ENCODE measurements around the gene SDCCAG8. TPM values are rescaled to one million over a fixed set of nuclear protein-coding genes. Genes with fewer than 3 reads are reported as not detected.

SDCCAG8 gene
- total and polyA plus RNA-seq, 4 donors = 8.5 to 25.8 (median 17.5) TPM

DNA sequence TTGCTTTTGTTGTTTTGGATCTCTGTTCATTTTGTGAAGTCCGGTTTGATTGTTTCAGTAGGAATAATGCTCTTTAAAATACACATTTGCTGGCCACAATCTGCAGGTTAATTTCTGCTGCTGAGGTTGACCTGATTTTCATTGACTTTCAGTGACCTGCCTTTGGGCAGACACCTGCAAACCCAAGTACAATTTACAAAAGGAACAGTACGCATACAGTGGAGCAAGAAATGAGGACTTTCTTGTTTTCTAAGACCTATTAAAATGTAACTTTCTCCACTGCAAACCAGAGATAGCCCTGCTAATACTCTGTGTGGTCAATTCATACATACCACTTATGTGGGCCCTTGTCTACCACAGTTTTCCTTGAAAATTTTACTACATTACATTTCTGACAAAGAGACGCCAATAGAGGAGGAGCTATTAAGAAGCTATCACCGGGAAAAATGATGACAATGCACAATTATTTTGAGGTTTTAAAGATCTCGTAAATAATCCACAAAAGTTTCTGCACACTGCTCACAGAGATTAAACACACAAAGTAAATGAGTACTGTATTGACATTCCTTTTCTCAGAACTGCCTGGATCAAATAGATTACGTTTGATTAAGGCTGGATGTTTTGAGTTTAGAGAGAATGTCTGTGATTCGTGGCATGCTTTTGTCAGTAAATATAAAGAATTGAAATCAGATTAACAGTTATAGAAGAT is 141.9 kb downstream of the SDCCAG8 start:
- H3K27ac ChIP-seq (ENCODE audit: low read depth in 1 of 2, low read length in 2 of 2) = peak overlapping the region; percentile 61 to 77
- no peaks in the 10 kb centered on the region for H3K36me3 ChIP-seq (ENCODE audit: control insufficient read depth in 4 of 4, insufficient read depth in 3 of 4, low read depth in 1 of 4, low read length in 3 of 4)
- no peaks in the 10 kb centered on the region for H3K27me3 ChIP-seq (ENCODE audit: control insufficient read depth in 4 of 4, insufficient read depth in 4 of 4, low read length in 3 of 4)
- peak overlapping the region in 1 of 2 donors; percentile 2 for H3K9ac ChIP-seq (ENCODE audit: low read depth in 1 of 2, low read length in 2 of 2)
- DNase-seq (ENCODE audit: low spot score) = no peak
- 33% methylated on average over 7 of the region's 7 CpGs for WGBS
- peak; percentile 27 to 31 for TF ChIP-seq HNF4A (conservative IDR thresholded peaks at IDR 0.05)
- peak; percentile 21 for TF ChIP-seq YY1 (IDR thresholded peaks at IDR 0.05)
- TF ChIP-seq SP1 (IDR thresholded peaks at IDR 0.05) = peak; percentile 53
- peak; percentile 14 for TF ChIP-seq RAD21 (IDR thresholded peaks at IDR 0.05)
- peak; percentile 78 for TF ChIP-seq FOXA2 (IDR thresholded peaks at IDR 0.05)
- no peak for TF ChIP-seq EGR1 (IDR thresholded peaks at IDR 0.05; ENCODE audit: low read depth in 2 of 2)
- TF ChIP-seq TAF1 (conservative IDR thresholded peaks at IDR 0.05) = no peak
- TF ChIP-seq RXRA (IDR thresholded peaks at IDR 0.05) = peak in 1 of 2 donors; percentile 21
- peak; percentile 6 to 18 for TF ChIP-seq JUND (IDR thresholded peaks at IDR 0.05)
- TF ChIP-seq, protein P1, sequence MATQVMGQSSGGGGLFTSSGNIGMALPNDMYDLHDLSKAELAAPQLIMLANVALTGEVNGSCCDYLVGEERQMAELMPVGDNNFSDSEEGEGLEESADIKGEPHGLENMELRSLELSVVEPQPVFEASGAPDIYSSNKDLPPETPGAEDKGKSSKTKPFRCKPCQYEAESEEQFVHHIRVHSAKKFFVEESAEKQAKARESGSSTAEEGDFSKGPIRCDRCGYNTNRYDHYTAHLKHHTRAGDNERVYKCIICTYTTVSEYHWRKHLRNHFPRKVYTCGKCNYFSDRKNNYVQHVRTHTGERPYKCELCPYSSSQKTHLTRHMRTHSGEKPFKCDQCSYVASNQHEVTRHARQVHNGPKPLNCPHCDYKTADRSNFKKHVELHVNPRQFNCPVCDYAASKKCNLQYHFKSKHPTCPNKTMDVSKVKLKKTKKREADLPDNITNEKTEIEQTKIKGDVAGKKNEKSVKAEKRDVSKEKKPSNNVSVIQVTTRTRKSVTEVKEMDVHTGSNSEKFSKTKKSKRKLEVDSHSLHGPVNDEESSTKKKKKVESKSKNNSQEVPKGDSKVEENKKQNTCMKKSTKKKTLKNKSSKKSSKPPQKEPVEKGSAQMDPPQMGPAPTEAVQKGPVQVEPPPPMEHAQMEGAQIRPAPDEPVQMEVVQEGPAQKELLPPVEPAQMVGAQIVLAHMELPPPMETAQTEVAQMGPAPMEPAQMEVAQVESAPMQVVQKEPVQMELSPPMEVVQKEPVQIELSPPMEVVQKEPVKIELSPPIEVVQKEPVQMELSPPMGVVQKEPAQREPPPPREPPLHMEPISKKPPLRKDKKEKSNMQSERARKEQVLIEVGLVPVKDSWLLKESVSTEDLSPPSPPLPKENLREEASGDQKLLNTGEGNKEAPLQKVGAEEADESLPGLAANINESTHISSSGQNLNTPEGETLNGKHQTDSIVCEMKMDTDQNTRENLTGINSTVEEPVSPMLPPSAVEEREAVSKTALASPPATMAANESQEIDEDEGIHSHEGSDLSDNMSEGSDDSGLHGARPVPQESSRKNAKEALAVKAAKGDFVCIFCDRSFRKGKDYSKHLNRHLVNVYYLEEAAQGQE (IDR thresholded peaks at IDR 0.05) = peak; percentile 45
- TF ChIP-seq, protein P2, sequence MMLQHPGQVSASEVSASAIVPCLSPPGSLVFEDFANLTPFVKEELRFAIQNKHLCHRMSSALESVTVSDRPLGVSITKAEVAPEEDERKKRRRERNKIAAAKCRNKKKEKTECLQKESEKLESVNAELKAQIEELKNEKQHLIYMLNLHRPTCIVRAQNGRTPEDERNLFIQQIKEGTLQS (IDR thresholded peaks at IDR 0.05) = no peak
- peak; percentile 66 for TF ChIP-seq FOXA1 (IDR thresholded peaks at IDR 0.05)
- no peak for TF ChIP-seq HNF4G (IDR thresholded peaks at IDR 0.05)
- TF ChIP-seq, protein P3, sequence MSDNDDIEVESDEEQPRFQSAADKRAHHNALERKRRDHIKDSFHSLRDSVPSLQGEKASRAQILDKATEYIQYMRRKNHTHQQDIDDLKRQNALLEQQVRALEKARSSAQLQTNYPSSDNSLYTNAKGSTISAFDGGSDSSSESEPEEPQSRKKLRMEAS (IDR thresholded peaks at IDR 0.05) = peak; percentile 17
- H3K9me3 ChIP-seq (ENCODE audit: control insufficient read depth in 4 of 4, low read length in 3 of 4) = no peaks in the 10 kb centered on the region
- H3K4me3 ChIP-seq (ENCODE audit: low read depth in 1 of 3, low read length in 3 of 3) = no peak overlapping the region
- H3K4me1 ChIP-seq (ENCODE audit: control insufficient read depth in 4 of 4, insufficient read depth in 4 of 4, low read length in 3 of 4) = peaks cover 3 to 40% (median 12%) of the 10 kb centered on the region in 4 donors

DNA sequence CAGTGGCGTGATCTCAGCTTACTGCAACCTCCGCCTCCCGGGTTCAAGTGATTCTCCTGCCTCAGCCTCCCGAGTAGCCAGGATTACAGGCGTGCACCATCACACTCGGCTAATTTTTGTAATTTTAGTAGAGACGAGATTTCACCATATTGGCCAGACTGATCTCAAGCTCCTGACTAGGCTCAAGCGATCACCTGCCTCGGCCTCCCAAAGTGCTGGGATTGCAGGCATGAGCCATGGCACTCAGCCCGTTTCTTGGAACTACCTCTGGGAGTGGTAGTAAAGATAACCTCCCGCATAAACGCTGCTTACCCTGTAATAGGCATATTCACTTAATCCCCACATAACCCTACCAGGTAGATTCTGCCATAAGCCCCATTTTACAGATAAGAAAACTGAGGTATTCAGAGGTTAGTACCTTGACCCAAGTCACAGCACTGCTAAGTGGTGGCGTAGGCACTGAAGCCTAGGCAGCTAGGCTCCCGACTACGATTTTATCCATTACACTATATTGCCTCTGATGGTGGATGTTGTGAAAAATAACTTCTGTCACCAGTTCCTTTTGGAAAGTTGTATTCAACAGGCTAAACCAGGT is 143.8 kb downstream of the SDCCAG8 start:
- Histone ChIP-seq H3K4me3 (ENCODE audit: low read depth in 1 of 3, low read length in 3 of 3) (no peak overlapping the region), H3K9me3 (ENCODE audit: control insufficient read depth in 4 of 4, low read length in 3 of 4) (no peaks in the 10 kb centered on the region), H3K36me3 (ENCODE audit: control insufficient read depth in 4 of 4, insufficient read depth in 3 of 4, low read depth in 1 of 4, low read length in 3 of 4) (peaks cover 0 to 1% (median 0%) of the 10 kb centered on the region in 4 donors), H3K4me1 (ENCODE audit: control insufficient read depth in 4 of 4, insufficient read depth in 4 of 4, low read length in 3 of 4) (peaks cover 3 to 27% (median 10%) of the 10 kb centered on the region in 4 donors), H3K27me3 (ENCODE audit: control insufficient read depth in 4 of 4, insufficient read depth in 4 of 4, low read length in 3 of 4) (no peaks in the 10 kb centered on the region), H3K27ac (ENCODE audit: low read depth in 1 of 2, low read length in 2 of 2) (no peak overlapping the region), H3K9ac (ENCODE audit: low read depth in 1 of 2, low read length in 2 of 2) (no peak overlapping the region)
- 98% methylated on average over 15 of the region's 15 CpGs for WGBS
- DNase-seq (ENCODE audit: low spot score) = no peak
- no peak for TF ChIP-seq GABPA (IDR thresholded peaks at IDR 0.05 in 1 of 2, conservative IDR thresholded peaks at IDR 0.05 in 1 of 2)
- TF ChIP-seq, protein P4, sequence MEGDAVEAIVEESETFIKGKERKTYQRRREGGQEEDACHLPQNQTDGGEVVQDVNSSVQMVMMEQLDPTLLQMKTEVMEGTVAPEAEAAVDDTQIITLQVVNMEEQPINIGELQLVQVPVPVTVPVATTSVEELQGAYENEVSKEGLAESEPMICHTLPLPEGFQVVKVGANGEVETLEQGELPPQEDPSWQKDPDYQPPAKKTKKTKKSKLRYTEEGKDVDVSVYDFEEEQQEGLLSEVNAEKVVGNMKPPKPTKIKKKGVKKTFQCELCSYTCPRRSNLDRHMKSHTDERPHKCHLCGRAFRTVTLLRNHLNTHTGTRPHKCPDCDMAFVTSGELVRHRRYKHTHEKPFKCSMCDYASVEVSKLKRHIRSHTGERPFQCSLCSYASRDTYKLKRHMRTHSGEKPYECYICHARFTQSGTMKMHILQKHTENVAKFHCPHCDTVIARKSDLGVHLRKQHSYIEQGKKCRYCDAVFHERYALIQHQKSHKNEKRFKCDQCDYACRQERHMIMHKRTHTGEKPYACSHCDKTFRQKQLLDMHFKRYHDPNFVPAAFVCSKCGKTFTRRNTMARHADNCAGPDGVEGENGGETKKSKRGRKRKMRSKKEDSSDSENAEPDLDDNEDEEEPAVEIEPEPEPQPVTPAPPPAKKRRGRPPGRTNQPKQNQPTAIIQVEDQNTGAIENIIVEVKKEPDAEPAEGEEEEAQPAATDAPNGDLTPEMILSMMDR (IDR thresholded peaks at IDR 0.05; ENCODE audit: low read depth, low read length, missing input control) = no peak
- TF ChIP-seq HNF4G (IDR thresholded peaks at IDR 0.05) = no peak
- TF ChIP-seq EGR1 (IDR thresholded peaks at IDR 0.05; ENCODE audit: low read depth in 2 of 2) = no peak
- no peak for TF ChIP-seq YY1 (IDR thresholded peaks at IDR 0.05)
- no peak for TF ChIP-seq FOXA1 (IDR thresholded peaks at IDR 0.05)
- no peak for TF ChIP-seq FOXA2 (IDR thresholded peaks at IDR 0.05)
- TF ChIP-seq, protein P1 (IDR thresholded peaks at IDR 0.05) = no peak
- TF ChIP-seq NR2F2 (IDR thresholded peaks at IDR 0.05) = no peak
- TF ChIP-seq, protein P5, sequence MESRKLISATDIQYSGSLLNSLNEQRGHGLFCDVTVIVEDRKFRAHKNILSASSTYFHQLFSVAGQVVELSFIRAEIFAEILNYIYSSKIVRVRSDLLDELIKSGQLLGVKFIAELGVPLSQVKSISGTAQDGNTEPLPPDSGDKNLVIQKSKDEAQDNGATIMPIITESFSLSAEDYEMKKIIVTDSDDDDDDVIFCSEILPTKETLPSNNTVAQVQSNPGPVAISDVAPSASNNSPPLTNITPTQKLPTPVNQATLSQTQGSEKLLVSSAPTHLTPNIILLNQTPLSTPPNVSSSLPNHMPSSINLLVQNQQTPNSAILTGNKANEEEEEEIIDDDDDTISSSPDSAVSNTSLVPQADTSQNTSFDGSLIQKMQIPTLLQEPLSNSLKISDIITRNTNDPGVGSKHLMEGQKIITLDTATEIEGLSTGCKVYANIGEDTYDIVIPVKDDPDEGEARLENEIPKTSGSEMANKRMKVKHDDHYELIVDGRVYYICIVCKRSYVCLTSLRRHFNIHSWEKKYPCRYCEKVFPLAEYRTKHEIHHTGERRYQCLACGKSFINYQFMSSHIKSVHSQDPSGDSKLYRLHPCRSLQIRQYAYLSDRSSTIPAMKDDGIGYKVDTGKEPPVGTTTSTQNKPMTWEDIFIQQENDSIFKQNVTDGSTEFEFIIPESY (IDR thresholded peaks at IDR 0.05) = no peak
- no peak for TF ChIP-seq TAF1 (conservative IDR thresholded peaks at IDR 0.05)
- TF ChIP-seq, protein P3 (IDR thresholded peaks at IDR 0.05) = no peak
- TF ChIP-seq SP1 (IDR thresholded peaks at IDR 0.05) = no peak
- TF ChIP-seq RXRA (IDR thresholded peaks at IDR 0.05) = no peak
